ENCODE measurements around the gene BLMH.

BLMH gene

GRCh38 chr17:30256756-30257506 lies 34.8 kb downstream of the BLMH start:
- TF ChIP-seq CTCF (conservative IDR thresholded peaks at IDR 0.05; ENCODE audit: low read depth, low read length): no peak
- H4K20me1 ChIP-seq (ENCODE audit: insufficient read depth): no peaks in the 10 kb centered on the region
- H3K9ac ChIP-seq: no peak overlapping the region
- no peak overlapping the region for H2AFZ ChIP-seq (ENCODE audit: low read depth)
- H3K4me2 ChIP-seq: no peak overlapping the region
- H3K27me3 ChIP-seq (ENCODE audit: insufficient read depth, low read depth): no peaks in the 10 kb centered on the region
- H3K4me3 ChIP-seq (IDR thresholded peaks at IDR 0.05; ENCODE audit: insufficient read depth, low read depth, low read length): no peak overlapping the region
- H3K79me2 ChIP-seq (ENCODE audit: insufficient read depth, low read depth): no peaks in the 10 kb centered on the region
- peaks cover 27% of the 10 kb centered on the region for H3K4me1 ChIP-seq (ENCODE audit: low read depth, poor library complexity, severe bottlenecking)
- H3K27ac ChIP-seq: no peak overlapping the region
- H3K36me3 ChIP-seq (ENCODE audit: insufficient read depth): no peaks in the 10 kb centered on the region; the same call in 1 of the 2 replicates

- no peak for TF ChIP-seq CTCF (conservative IDR thresholded peaks at IDR 0.05; ENCODE audit: low read depth, low read length)
- H3K27ac ChIP-seq: no peak overlapping the region
- H3K4me3 ChIP-seq (IDR thresholded peaks at IDR 0.05; ENCODE audit: insufficient read depth, low read depth, low read length): no peak overlapping the region
- H3K9ac ChIP-seq: no peak overlapping the region
- H4K20me1 ChIP-seq (ENCODE audit: insufficient read depth): no peaks in the 10 kb centered on the region
- no peaks in the 10 kb centered on the region for H3K79me2 ChIP-seq (ENCODE audit: insufficient read depth, low read depth)
- peaks cover 13% of the 10 kb centered on the region for H3K4me1 ChIP-seq (ENCODE audit: low read depth, poor library complexity, severe bottlenecking)
- H3K4me2 ChIP-seq: no peak overlapping the region
- H3K27me3 ChIP-seq (ENCODE audit: insufficient read depth, low read depth): no peaks in the 10 kb centered on the region
- no peaks in the 10 kb centered on the region for H3K36me3 ChIP-seq (ENCODE audit: insufficient read depth)
- no peak overlapping the region for H2AFZ ChIP-seq (ENCODE audit: low read depth)
Measured at GRCh38 chr17:30254150-30254549, 37.6 kb downstream of the BLMH start.

- H3K27me3 ChIP-seq (ENCODE audit: insufficient read depth, low read depth): no peaks in the 10 kb centered on the region
- TF ChIP-seq CTCF (conservative IDR thresholded peaks at IDR 0.05; ENCODE audit: low read depth, low read length): no peak
- H3K36me3 ChIP-seq (ENCODE audit: insufficient read depth): no peaks in the 10 kb centered on the region
- peaks cover 4% of the 10 kb centered on the region for H3K4me1 ChIP-seq (ENCODE audit: low read depth, poor library complexity, severe bottlenecking)
- H3K9ac ChIP-seq: no peak overlapping the region
- H3K27ac ChIP-seq: no peak overlapping the region
- no peak overlapping the region for H3K4me2 ChIP-seq
- no peaks in the 10 kb centered on the region for H3K79me2 ChIP-seq (ENCODE audit: insufficient read depth, low read depth)
- no peaks in the 10 kb centered on the region for H4K20me1 ChIP-seq (ENCODE audit: insufficient read depth)
- H3K4me3 ChIP-seq (IDR thresholded peaks at IDR 0.05; ENCODE audit: insufficient read depth, low read depth, low read length): no peak overlapping the region
- H2AFZ ChIP-seq (ENCODE audit: low read depth): no peak overlapping the region
Measured at GRCh38 chr17:30253312-30253711, 38.4 kb downstream of the BLMH start.

- Histone ChIP-seq H3K27me3 (ENCODE audit: insufficient read depth, low read depth) (no peaks in the 10 kb centered on the region), H3K4me2 (no peak overlapping the region), H3K36me3 (ENCODE audit: insufficient read depth) (no peaks in the 10 kb centered on the region), H3K79me2 (ENCODE audit: insufficient read depth, low read depth) (no peaks in the 10 kb centered on the region), H3K4me3 (IDR thresholded peaks at IDR 0.05; ENCODE audit: insufficient read depth, low read depth, low read length) (no peak overlapping the region), H3K4me1 (ENCODE audit: low read depth, poor library complexity, severe bottlenecking) (no peaks in the 10 kb centered on the region), H2AFZ (ENCODE audit: low read depth) (no peak overlapping the region), H4K20me1 (ENCODE audit: insufficient read depth) (no peaks in the 10 kb centered on the region), H3K27ac (no peak overlapping the region), H3K9ac (no peak overlapping the region)
- TF ChIP-seq CTCF (conservative IDR thresholded peaks at IDR 0.05; ENCODE audit: low read depth, low read length): no peak
Measured at GRCh38 chr17:30251931-30252330, 39.8 kb downstream of the BLMH start.
